MCF 10A (cell line): ENCODE results near the gene SLAMF1. TPM values are rescaled to one million over a fixed set of nuclear protein-coding genes. Genes with fewer than 3 reads are reported as not detected.

Experiments used
- BruUV-seq: library from RNA; stranded (reverse); fragments of 400-500 nt; replicated peaks from 2 replicates; lab custom pipeline; 2021; lab: Mats Ljungman, UMichigan
- CTCF ChIA-PET: fragments of 300-600 bp; sonication (Branson Sonifier 250); formaldehyde crosslinking; extraction: SDS; loops from one replicate; lab custom pipeline; 2021; ENCODE audit warnings: antibody characterized with exemption, inconsistent platforms; lab: Yijun Ruan, JAX
- POLR2A ChIA-PET: fragments of 300-600, 350-650 bp; sonication (Branson Sonifier 250); formaldehyde crosslinking; extraction: SDS; loops from one replicate; lab custom pipeline; 2020; ENCODE audit warnings: antibody characterized with exemption, inconsistent platforms; lab: Yijun Ruan, JAX
- DNase-seq: peaks from one replicate; pipeline ENCODE4 v3.0.0-alpha.2; 2018; ENCODE audit not compliant: unreplicated experiment
- H3K27ac Mint-ChIP-seq: one replicate; pipeline ENCODE4 v1.8.0; 2022; ENCODE audit warnings: mild to moderate bottlenecking, low read depth, mixed read lengths; ENCODE audit not compliant: unreplicated experiment
- H3K27me3 Mint-ChIP-seq: one replicate; pipeline ENCODE4 v1.8.0; 2022; ENCODE audit warnings: mixed read lengths; ENCODE audit not compliant: insufficient read depth, unreplicated experiment
- H3K36me3 Mint-ChIP-seq: one replicate; pipeline ENCODE4 v1.8.0; 2022; ENCODE audit warnings: mild to moderate bottlenecking, moderate library complexity, mixed read lengths; ENCODE audit not compliant: insufficient read depth, unreplicated experiment
- H3K4me1 Mint-ChIP-seq: one replicate; pipeline ENCODE4 v1.8.0; 2022; ENCODE audit warnings: mixed read lengths; ENCODE audit not compliant: insufficient read depth, unreplicated experiment
- H3K4me3 Mint-ChIP-seq: one replicate; pipeline ENCODE4 v1.8.0; 2022; ENCODE audit warnings: mild to moderate bottlenecking, moderate library complexity, mixed read lengths; ENCODE audit not compliant: unreplicated experiment
- H3K9me3 Mint-ChIP-seq: one replicate; pipeline ENCODE4 v1.8.0; 2022; ENCODE audit warnings: mixed read lengths; ENCODE audit not compliant: unreplicated experiment
- CTCF ChIP-seq: fragments of 200-600 bp; IDR thresholded peaks from one replicate; pipeline ENCODE4 v1.8.0; 2022; ENCODE audit warnings: antibody characterized with exemption, mild to moderate bottlenecking; ENCODE audit not compliant: unreplicated experiment
- intact Hi-C: fragments of 100-400 bp; cut with micrococcal nuclease; formaldehyde crosslinking; loops from 2 replicates; pipeline ENCODE4 v1.14.1; 2022
- total RNA-seq: library from RNA; stranded (reverse); gene quantifications from 2 replicates; pipeline ENCODE4 v1.2.3, GENCODE V29; 2022

The SLAMF1 gene
- total RNA-seq, 1 experiment from 2014 or later, result not detected

- Mint-ChIP-seq H3K27ac (no peak overlapping the region), H3K4me1 (no peaks in the 10 kb centered on the region), H3K36me3 (no peaks in the 10 kb centered on the region), H3K9me3 (peaks cover 8% of the 10 kb centered on the region), H3K27me3 (peaks cover 74% of the 10 kb centered on the region), H3K4me3 (no peak overlapping the region)
- ChIA-PET CTCF (interaction anchor here (0.6 to 10.6 kb wide), 44 partner anchors 8 to 482 kb away, joined by 3 to 153 read pairs (median 4); partner anchors contain the start of gene NECTIN4), POLR2A (interaction anchor here (0.6 to 1.0 kb wide), 2 partner anchors 181 to 209 kb away, joined by 3 read pairs; no protein-coding TSS in a partner anchor)
- DNase-seq, result peak; percentile 85
- peak; percentile 96 for TF ChIP-seq CTCF
- BruUV-seq, result no TSS peak
- intact Hi-C loops, result loop anchor here (1.0 to 10.0 kb wide), 6 partner anchors 62 to 510 kb away; partner anchors contain the start of genes CASQ1, COPA, IGSF8 and NCSTN
Observed at GRCh38 chr1:160607011-160607671, 39.7 kb downstream of the SLAMF1 start.

DNA sequence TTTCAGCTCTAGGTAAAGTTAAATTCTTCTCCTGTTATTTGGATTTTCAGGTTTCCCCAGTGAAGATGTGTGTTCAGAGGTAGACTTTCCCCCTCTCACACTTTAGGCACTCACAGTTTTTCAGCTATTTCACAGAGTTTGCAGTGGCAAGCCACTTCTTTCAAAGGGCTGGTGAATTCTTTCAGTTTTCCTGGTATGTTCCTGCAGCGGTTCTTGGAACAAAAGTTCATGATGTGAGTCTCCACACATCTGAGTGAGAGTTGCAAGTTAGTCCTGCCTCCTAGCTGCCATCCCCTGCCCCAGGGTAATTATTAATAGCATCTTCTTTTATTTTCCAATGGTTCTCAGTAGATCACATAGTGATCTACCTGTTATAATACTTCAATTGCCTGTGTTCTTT, 40.2 kb downstream of the SLAMF1 start:
- no peak for TF ChIP-seq CTCF
- no peak overlapping the region for H3K27ac Mint-ChIP-seq
- POLR2A ChIA-PET, result interaction anchor here (0.6 to 1.0 kb wide), 2 partner anchors 180 to 208 kb away, joined by 3 read pairs; no protein-coding TSS in a partner anchor

DNA sequence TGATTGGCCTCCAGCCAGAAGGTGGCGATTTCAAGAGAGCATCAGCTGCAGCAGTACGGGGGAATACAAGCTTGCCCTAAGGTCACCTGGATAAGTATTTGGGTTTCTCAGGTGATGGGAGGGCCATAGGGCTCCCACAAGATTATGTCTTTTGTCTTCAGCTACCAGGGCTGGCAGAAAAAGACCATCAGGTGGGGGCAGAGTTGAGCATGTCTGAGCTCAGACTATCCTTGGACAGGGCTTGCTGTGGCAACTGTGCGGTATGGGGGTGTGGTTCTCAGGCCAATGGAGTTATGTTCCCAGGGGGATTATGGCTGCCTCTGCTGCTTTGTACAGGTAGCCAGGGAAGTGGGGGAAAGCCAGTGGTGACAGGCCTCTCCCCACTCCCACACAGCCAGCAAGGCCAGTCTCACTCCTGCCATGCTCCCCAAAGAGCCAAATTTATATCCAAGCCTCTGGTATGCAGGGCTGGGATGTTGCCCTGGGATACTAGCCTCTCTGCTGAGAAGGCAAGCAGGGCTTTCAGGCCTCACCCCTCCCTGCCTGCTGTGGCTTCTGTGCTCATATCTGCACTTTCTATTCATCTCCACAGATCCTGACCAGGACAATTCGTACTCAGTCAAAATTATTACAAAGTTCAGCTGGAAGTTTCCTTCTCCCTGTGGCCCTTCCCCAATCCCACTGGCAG, 40.9 kb downstream of the SLAMF1 start:
- H3K27me3 Mint-ChIP-seq, result peaks cover 62% of the 10 kb centered on the region
- no peaks in the 10 kb centered on the region for H3K4me1 Mint-ChIP-seq
- H3K36me3 Mint-ChIP-seq, result no peaks in the 10 kb centered on the region
- peaks cover 13% of the 10 kb centered on the region for H3K9me3 Mint-ChIP-seq
- ChIA-PET POLR2A (interaction anchor here (0.5 to 0.9 kb wide), 2 partner anchors 177 to 264 kb away, joined by 3 to 5 read pairs; no protein-coding TSS in a partner anchor), CTCF (interaction anchor here (0.6 to 10.6 kb wide), 31 partner anchors 8 to 261 kb away, joined by 3 to 153 read pairs (median 4); no protein-coding TSS in a partner anchor)
- intact Hi-C loops, result loop anchor here (2.0 to 10.0 kb wide), 4 partner anchors 61 to 509 kb away; partner anchors contain the start of genes CASQ1, COPA, IGSF8 and NCSTN
- no peak for DNase-seq
- TF ChIP-seq CTCF, result no peak
- no TSS peak for BruUV-seq
- H3K27ac Mint-ChIP-seq, result no peak overlapping the region
- no peak overlapping the region for H3K4me3 Mint-ChIP-seq

More for the DNA sequence above, 40.2 kb downstream of the SLAMF1 start:
- DNase-seq, result no peak
- H3K27me3 Mint-ChIP-seq, result peaks cover 69% of the 10 kb centered on the region
- no peaks in the 10 kb centered on the region for H3K36me3 Mint-ChIP-seq
- CTCF ChIA-PET, result interaction anchor here (0.6 to 10.6 kb wide), 34 partner anchors 9 to 411 kb away, joined by 3 to 153 read pairs (median 4); no protein-coding TSS in a partner anchor
- BruUV-seq, result no TSS peak
- H3K4me1 Mint-ChIP-seq, result no peaks in the 10 kb centered on the region
- intact Hi-C loops, result loop anchor here (1.0 to 10.0 kb wide), 6 partner anchors 62 to 509 kb away; partner anchors contain the start of genes CASQ1, COPA, IGSF8 and NCSTN
- H3K9me3 Mint-ChIP-seq, result peaks cover 8% of the 10 kb centered on the region
- H3K4me3 Mint-ChIP-seq, result no peak overlapping the region
